K562 (cell line): Measurements from ENCODE around the gene XRCC2.

Experiments
- NR2C2 ChIP-seq, 2 experiments: fragments of 200-800 bp in 1 of 2; sonication (Bioruptor generic) in 1 of 2; sonication (generic) in 1 of 2; formaldehyde crosslinking in 1 of 2; IDR thresholded peaks; 2 replicates each; pipeline versions ENCODE4 v1.6.1 to v1.8.0; 2016 to 2022; ENCODE audit warnings: mild to moderate bottlenecking in 1 of 2, missing compliant biosample characterization in 1 of 2, missing genetic modification characterization in 1 of 2, missing genetic modification reagents in 1 of 2
- POLR2A ChIP-seq: fragments of 450-650 bp; conservative IDR thresholded peaks from 2 replicates; pipeline ENCODE4 v1.6.1; 2016

DNA sequence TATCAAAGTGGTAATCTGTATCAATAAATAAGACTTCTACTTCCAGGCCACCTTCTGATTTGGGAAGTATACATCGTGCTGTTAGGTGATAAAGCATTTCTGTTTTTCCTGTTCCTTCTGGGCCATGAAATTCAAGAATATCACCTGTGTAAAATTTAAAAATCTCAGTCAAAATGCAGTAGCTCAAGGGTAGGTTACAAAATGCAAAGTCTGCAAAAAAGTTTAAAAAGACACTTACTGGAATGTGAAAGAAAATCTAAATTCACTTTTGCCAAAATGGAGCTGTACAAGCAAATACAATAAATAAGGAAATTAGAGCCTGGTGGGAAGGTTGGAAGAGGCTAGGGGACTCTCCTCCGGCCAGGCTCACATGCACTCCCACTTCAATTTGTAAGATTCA is 26.7 kb downstream of the XRCC2 start:
- TF ChIP-seq NR2C2 (CRISPR knock-in tag; IDR thresholded peaks at IDR 0.05), result no peak
- no peak for TF ChIP-seq NR2C2 (tag; IDR thresholded peaks at IDR 0.05)
- TF ChIP-seq POLR2A, result no peak
